C4-2B (cell line): ENCODE measurements around the gene PTPRD.

Experiments used
- ZFX ChIP-seq: fragments of 450-650 bp; IDR thresholded peaks from 2 replicates; pipeline ENCODE4 v1.6.1; 2017
- TF ChIP-seq, protein P1 (sequence below): fragments of 450-650 bp; conservative IDR thresholded peaks from 2 replicates; pipeline ENCODE4 v1.5.1; 2017; ENCODE audit warnings: mild to moderate bottlenecking

- TF ChIP-seq, protein P1, sequence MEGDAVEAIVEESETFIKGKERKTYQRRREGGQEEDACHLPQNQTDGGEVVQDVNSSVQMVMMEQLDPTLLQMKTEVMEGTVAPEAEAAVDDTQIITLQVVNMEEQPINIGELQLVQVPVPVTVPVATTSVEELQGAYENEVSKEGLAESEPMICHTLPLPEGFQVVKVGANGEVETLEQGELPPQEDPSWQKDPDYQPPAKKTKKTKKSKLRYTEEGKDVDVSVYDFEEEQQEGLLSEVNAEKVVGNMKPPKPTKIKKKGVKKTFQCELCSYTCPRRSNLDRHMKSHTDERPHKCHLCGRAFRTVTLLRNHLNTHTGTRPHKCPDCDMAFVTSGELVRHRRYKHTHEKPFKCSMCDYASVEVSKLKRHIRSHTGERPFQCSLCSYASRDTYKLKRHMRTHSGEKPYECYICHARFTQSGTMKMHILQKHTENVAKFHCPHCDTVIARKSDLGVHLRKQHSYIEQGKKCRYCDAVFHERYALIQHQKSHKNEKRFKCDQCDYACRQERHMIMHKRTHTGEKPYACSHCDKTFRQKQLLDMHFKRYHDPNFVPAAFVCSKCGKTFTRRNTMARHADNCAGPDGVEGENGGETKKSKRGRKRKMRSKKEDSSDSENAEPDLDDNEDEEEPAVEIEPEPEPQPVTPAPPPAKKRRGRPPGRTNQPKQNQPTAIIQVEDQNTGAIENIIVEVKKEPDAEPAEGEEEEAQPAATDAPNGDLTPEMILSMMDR = no peak
- no peak for TF ChIP-seq ZFX
Measured at GRCh38 chr9:8946461-8946860, 1666.3 kb downstream of the PTPRD start.
